PFSK-1 (cell line): ENCODE data around the gene MFAP4.

Source experiments
- POLR2AphosphoS5 ChIP-seq: IDR thresholded peaks from 2 replicates; pipeline ENCODE4 v1.6.1; 2012; ENCODE audit warnings: low read depth, mild to moderate bottlenecking, control low read depth, low read length, moderate library complexity
- SIN3A ChIP-seq: IDR thresholded peaks from 2 replicates; pipeline ENCODE4 v1.6.1; 2012; ENCODE audit warnings: mild to moderate bottlenecking, low read length, moderate library complexity, borderline replicate concordance; ENCODE audit not compliant: insufficient read depth
- TAF1 ChIP-seq: IDR thresholded peaks from 2 replicates; pipeline ENCODE4 v1.6.1; 2012; ENCODE audit warnings: low read length, control low read depth, borderline replicate concordance; ENCODE audit not compliant: insufficient read depth
- TF ChIP-seq, protein P1 (sequence below), 2 experiments: IDR thresholded peaks; 2 replicates each; pipeline versions ENCODE4 v1.6.1 to v1.8.0; 2011 to 2012; ENCODE audit warnings: low read depth in 2 of 2, low read length in 2 of 2, control low read depth in 1 of 2, inconsistent platforms in 1 of 2, mild to moderate bottlenecking in 1 of 2, moderate library complexity in 1 of 2; ENCODE audit not compliant: insufficient read depth in 1 of 2

GRCh38 chr17:19366637-19366972, 20.4 kb downstream of the MFAP4 start:
- TF ChIP-seq TAF1 (no peak), POLR2AphosphoS5 (no peak), SIN3A (no peak)
- TF ChIP-seq, protein P1, sequence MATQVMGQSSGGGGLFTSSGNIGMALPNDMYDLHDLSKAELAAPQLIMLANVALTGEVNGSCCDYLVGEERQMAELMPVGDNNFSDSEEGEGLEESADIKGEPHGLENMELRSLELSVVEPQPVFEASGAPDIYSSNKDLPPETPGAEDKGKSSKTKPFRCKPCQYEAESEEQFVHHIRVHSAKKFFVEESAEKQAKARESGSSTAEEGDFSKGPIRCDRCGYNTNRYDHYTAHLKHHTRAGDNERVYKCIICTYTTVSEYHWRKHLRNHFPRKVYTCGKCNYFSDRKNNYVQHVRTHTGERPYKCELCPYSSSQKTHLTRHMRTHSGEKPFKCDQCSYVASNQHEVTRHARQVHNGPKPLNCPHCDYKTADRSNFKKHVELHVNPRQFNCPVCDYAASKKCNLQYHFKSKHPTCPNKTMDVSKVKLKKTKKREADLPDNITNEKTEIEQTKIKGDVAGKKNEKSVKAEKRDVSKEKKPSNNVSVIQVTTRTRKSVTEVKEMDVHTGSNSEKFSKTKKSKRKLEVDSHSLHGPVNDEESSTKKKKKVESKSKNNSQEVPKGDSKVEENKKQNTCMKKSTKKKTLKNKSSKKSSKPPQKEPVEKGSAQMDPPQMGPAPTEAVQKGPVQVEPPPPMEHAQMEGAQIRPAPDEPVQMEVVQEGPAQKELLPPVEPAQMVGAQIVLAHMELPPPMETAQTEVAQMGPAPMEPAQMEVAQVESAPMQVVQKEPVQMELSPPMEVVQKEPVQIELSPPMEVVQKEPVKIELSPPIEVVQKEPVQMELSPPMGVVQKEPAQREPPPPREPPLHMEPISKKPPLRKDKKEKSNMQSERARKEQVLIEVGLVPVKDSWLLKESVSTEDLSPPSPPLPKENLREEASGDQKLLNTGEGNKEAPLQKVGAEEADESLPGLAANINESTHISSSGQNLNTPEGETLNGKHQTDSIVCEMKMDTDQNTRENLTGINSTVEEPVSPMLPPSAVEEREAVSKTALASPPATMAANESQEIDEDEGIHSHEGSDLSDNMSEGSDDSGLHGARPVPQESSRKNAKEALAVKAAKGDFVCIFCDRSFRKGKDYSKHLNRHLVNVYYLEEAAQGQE (IDR thresholded peaks at IDR 0.05; ENCODE audit: insufficient read depth in 1 of 2, low read depth in 2 of 2, low read length in 2 of 2), result no peak
